GM04504 (cell line): Measurements from ENCODE around the gene LSAMP.

Experiments
- DNase-seq: peaks from one replicate; pipeline ENCODE4 v3.0.0-alpha.2; 2012; ENCODE audit warnings: low read depth

LSAMP gene

DNA sequence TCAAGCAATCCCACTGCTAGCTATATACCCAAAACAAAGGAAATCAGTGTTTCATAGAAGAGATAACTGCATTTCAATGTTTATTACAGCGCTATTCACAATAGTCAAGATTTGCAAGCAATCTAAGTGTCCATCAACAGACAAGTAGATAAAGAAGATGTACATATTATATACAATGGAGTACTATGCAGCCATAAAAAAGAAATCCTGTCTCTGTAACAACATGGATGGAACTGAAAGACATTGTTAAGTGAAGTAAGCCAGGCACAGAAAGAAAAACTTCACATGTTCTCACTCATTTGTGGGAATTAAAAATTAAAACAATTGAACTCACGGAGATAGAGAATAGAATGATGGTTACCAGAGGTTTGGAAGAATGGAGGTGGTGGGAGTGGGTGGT lies 89.2 kb downstream of the LSAMP start:
- no peak for DNase-seq

DNA sequence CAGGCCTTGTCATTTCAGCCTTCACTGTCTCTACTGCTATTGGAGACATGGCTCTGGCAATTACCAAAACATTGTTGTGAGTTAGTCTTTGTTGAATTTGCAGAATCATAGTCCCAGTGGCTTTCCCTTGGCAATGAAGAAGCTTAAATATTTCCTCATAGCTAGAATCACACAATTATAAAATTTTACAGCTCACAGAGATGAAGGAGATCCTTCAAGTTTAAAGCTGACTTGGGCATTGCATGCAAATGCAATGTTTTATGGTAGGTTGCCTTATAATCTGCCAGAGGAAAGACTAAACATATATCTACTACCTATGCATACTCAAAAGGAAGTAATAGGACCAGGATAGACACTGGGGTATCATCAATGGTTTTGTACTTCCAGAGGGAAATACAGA lies 90.9 kb downstream of the LSAMP start:
- no peak for DNase-seq

- no peak for DNase-seq
These were observed 95.1 kb downstream of the LSAMP start for GRCh38 chr3:116350119-116350733.

DNA sequence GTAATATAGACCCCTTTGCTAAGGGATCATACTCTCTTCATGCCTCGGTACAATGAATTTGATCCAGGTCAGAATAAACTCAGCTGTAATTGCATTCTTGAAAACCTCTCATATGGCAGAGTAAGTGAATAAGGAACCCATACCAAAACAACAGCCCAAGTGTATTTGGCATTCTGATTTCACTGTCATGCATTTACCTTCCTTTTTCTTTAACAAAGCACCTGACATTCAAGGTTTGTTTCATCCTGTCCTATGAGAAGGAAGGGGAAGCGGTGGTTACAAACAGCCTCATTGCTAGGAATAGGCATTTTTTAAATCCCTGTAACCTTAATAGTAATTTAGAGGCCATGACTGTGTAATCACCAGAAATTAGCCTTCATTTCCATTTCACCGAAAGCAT lies 97.1 kb downstream of the LSAMP start:
- DNase-seq: no peak

DNA sequence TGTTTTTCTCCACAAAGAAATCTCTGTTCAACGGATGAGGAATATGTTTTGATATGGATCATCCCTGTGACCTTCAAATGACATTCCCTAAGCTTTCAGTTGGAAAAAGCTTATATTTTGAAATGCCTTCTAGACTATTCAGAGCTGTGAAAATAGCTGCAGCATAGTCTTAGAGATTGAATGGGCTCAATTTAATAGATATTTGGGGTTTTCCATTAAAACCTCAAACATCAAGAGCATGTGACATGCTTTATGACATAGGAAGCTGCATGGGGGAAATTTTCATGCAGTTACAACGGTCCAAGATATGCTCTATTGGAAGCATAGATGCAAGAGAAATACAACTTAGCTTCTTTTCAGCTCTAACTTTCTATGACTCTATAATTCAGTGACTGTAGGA lies 102.8 kb downstream of the LSAMP start:
- DNase-seq: no peak

DNA sequence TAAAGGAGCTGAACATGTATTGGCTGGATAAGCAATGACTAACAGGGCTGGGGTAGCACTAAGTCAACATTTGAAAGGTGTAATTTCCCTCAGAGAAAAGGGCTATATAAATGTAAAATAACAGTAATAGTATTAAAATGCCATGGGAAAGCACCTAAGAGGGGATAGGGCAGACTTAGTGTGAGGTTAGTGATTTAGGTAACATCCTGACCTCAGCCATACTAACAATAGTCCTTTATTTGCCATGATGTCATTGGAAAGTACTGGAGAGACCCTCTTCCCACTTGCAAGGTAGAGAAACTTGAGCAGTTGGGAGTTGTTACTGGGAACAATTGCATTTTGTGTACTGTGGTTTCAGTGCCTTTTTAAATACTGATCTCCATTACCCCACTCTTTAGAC lies 103.4 kb downstream of the LSAMP start:
- no peak for DNase-seq

- DNase-seq: no peak
These were observed 103.9 kb downstream of the LSAMP start for GRCh38 chr3:116341381-116341780.

DNA sequence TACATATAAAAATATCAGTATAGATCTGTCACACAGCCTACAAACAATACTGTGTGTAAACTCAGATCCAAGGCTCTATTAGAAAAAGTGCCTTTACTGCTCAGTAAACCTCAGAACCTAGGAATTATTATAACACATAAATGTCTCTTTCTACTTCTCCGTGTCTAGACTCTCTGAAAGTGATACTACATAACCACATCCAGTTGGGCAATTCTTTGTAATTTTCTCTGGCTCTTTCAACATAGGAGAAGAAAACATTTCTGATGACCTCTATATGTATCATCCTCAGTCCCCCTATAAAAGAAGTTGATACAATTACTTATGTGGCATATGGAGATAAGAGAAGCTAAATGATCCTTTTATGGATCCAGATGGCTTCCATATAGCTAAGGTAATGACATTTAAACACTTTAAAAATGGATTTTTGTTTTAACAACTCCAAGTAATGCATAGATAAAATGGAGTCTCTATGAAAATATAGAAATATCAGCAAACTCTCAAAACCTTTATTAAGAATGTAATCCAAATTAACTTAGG lies 104.5 kb downstream of the LSAMP start:
- peak; percentile 8 for DNase-seq

GRCh38 chr3:116339441-116340028 lies 105.8 kb downstream of the LSAMP start:
- peak; percentile 71 for DNase-seq

DNA sequence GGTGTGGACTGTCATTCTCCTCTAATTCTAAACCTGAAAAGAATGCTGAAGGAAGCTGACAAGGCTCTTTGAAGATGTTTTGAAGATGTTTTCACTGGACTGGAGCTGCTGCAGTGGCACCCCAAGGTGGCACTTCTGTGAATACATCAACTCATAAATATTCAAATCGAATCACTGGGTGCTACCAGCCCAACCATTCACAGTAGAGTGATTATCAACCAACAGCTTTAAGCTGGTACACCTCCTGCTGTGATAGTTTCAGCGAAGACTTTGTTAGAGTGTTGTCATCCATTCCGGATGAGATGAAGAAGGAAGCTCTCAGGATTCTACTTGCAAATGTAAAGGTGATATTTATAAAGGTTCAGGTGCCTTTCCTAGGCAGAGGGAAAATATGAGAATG lies 106.6 kb downstream of the LSAMP start:
- DNase-seq: no peak

- DNase-seq: no peak
These were observed 108.1 kb downstream of the LSAMP start for GRCh38 chr3:116337229-116337628.

- DNase-seq: no peak
These were observed 113.9 kb downstream of the LSAMP start for GRCh38 chr3:116331380-116331779.

GRCh38 chr3:116322750-116323375 lies 122.4 kb downstream of the LSAMP start:
- DNase-seq: no peak

- no peak for DNase-seq
These were observed 126.9 kb downstream of the LSAMP start for GRCh38 chr3:116318370-116318769.

- no peak for DNase-seq
These were observed 128.5 kb downstream of the LSAMP start for GRCh38 chr3:116316771-116317170.

DNA sequence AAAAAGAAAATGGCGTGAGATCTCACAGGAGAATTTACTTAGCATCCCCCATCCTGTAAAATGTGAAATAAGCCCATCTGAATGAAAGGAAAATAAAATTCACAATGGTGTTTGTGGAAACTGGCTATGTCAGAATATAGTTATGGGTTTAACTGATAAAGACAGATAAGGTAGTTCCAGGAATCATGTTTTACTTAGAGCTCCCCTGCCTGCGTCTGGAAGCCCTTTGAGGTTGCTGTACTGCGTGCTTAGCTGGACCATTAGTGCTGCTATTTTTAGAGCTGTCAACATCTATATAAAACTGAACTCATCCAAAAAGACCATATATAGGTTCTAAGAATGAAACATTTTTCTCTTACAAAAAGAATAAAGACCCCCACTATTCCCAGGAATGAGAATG lies 130.8 kb downstream of the LSAMP start:
- no peak for DNase-seq

GRCh38 chr3:116306720-116307119 lies 138.6 kb downstream of the LSAMP start:
- no peak for DNase-seq

GRCh38 chr3:116306149-116306548 lies 139.1 kb downstream of the LSAMP start:
- no peak for DNase-seq

GRCh38 chr3:116302087-116302747 lies 143.1 kb downstream of the LSAMP start:
- no peak for DNase-seq

- no peak for DNase-seq
These were observed 143.9 kb downstream of the LSAMP start for GRCh38 chr3:116301422-116301821.

- no peak for DNase-seq
These were observed 145.1 kb downstream of the LSAMP start for GRCh38 chr3:116300226-116300625.

- DNase-seq: no peak
These were observed 145.6 kb downstream of the LSAMP start for GRCh38 chr3:116299646-116300081.

DNA sequence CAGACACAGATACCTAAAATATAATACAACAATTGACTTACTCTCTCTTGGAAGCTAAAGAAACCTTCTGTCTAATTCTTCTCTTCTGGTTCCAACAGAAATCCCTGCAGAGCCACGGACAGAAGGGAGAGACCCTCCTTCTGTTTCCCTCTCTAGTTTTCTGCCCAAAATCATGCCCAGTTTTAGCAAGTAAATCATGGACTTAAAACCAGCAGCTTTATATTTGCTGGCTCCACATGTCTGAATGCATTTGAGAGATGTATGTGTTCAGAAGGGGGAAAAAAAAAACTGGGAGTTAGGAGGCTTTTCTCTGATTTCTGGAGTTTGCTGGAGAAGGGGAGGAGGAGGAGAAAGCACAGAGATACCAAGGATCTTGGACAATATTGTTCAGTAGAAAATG lies 147.1 kb downstream of the LSAMP start:
- no peak for DNase-seq
